Measurements from ENCODE around the gene TSPAN31. TPM values are rescaled to one million over a fixed set of nuclear protein-coding genes. Genes with fewer than 3 reads are reported as not detected.

TSPAN31 gene
- total and polyA plus RNA-seq, 9 of the 15 experiments (the other 6 are each of a cell fraction or from before 2014, with no cell fraction given): 11.3 to 26.4 (median 14.3) TPM

DNA sequence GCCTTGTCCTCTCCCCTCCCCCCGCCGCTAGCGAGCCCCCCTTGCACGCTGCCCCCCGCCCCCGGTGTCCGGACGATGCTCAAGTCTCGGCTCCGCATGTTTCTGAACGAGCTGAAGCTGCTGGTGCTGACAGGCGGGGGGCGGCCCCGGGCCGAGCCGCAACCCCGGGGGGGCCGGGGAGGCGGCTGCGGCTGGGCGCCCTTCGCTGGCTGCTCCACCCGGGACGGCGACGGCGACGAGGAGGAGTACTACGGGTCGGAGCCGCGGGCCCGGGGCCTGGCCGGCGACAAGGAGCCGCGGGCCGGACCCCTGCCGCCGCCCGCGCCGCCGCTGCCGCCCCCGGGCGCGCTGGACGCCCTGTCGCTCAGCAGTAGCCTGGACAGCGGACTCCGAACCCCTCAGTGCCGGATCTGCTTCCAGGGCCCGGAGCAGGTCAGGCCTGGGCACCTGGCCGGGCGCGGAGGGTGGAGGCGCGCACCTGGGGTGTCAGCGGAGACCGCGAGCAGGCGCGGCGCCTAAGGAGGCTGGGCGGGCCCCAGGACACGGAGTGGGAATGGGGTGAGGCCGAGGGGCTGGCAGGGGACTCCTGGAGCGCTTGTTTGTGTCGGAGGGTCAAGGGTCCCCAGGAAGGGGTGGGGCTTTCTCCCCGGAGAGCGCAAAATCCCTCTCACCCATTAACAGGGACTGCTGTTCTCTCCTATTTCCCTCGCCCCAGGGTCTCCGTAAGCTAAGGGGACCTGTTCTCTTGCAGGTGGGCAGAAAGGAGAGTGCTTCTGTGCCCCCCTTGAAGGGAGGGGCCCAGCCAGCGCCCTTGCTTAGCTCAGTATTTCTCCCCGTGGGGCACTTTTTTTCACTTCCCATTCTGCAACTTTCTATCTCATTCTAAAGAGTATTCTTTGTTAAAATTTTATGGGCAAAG lies 10.9 kb downstream of the TSPAN31 start (continued):
- TF ChIP-seq, protein P1, sequence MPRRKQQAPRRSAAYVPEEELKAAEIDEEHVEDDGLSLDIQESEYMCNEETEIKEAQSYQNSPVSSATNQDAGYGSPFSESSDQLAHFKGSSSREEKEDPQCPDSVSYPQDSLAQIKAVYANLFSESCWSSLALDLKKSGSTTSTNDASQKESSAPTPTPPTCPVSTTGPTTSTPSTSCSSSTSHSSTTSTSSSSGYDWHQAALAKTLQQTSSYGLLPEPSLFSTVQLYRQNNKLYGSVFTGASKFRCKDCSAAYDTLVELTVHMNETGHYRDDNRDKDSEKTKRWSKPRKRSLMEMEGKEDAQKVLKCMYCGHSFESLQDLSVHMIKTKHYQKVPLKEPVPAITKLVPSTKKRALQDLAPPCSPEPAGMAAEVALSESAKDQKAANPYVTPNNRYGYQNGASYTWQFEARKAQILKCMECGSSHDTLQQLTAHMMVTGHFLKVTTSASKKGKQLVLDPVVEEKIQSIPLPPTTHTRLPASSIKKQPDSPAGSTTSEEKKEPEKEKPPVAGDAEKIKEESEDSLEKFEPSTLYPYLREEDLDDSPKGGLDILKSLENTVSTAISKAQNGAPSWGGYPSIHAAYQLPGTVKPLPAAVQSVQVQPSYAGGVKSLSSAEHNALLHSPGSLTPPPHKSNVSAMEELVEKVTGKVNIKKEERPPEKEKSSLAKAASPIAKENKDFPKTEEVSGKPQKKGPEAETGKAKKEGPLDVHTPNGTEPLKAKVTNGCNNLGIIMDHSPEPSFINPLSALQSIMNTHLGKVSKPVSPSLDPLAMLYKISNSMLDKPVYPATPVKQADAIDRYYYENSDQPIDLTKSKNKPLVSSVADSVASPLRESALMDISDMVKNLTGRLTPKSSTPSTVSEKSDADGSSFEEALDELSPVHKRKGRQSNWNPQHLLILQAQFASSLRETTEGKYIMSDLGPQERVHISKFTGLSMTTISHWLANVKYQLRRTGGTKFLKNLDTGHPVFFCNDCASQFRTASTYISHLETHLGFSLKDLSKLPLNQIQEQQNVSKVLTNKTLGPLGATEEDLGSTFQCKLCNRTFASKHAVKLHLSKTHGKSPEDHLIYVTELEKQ (CRISPR knock-in tag; IDR thresholded peaks at IDR 0.05): no peak
- TF ChIP-seq, protein P2, sequence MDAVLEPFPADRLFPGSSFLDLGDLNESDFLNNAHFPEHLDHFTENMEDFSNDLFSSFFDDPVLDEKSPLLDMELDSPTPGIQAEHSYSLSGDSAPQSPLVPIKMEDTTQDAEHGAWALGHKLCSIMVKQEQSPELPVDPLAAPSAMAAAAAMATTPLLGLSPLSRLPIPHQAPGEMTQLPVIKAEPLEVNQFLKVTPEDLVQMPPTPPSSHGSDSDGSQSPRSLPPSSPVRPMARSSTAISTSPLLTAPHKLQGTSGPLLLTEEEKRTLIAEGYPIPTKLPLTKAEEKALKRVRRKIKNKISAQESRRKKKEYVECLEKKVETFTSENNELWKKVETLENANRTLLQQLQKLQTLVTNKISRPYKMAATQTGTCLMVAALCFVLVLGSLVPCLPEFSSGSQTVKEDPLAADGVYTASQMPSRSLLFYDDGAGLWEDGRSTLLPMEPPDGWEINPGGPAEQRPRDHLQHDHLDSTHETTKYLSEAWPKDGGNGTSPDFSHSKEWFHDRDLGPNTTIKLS (IDR thresholded peaks at IDR 0.05; ENCODE audit: borderline replicate concordance, low read depth): no peak
- TF ChIP-seq ZNF324 (CRISPR knock-in tag; IDR thresholded peaks at IDR 0.05) (no peak), GATA2 (CRISPR knock-in tag; IDR thresholded peaks at IDR 0.05) (no peak), RBM34 (IDR thresholded peaks at IDR 0.05; ENCODE audit: borderline replicate concordance, insufficient read depth, low read length) (no peak), PHTF2 (CRISPR knock-in tag; IDR thresholded peaks at IDR 0.05) (no peak), RFX1 (IDR thresholded peaks at IDR 0.05) (no peak), SREBF2 (CRISPR knock-in tag; IDR thresholded peaks at IDR 0.05) (no peak), POLR2G (IDR thresholded peaks at IDR 0.05; ENCODE audit: low read depth, low read length) (peak; percentile 26; the same call in 1 of the 2 replicates), ZFP30 (CRISPR knock-in tag; IDR thresholded peaks at IDR 0.05; ENCODE audit: borderline replicate concordance) (no peak), NR2C2 (CRISPR knock-in tag; IDR thresholded peaks at IDR 0.05) (no peak), NR2C2 (tag; IDR thresholded peaks at IDR 0.05) (peak; percentile 45; the same call in 1 of the 2 replicates), TAF7 (tag; IDR thresholded peaks at IDR 0.05) (no peak), ZNF274 (IDR thresholded peaks at IDR 0.05; ENCODE audit: borderline replicate concordance, low read depth, low read length) (no peak), NCOR1 (IDR thresholded peaks at IDR 0.05) (no peak), POLR3G (IDR thresholded peaks at IDR 0.05; ENCODE audit: extremely low read depth, insufficient read length, insufficient replicate concordance) (no peak), EGR1 (conservative IDR thresholded peaks at IDR 0.05) (no peak), TRIM28 (IDR thresholded peaks at IDR 0.05) (no peak)
- TF ChIP-seq, protein P3, sequence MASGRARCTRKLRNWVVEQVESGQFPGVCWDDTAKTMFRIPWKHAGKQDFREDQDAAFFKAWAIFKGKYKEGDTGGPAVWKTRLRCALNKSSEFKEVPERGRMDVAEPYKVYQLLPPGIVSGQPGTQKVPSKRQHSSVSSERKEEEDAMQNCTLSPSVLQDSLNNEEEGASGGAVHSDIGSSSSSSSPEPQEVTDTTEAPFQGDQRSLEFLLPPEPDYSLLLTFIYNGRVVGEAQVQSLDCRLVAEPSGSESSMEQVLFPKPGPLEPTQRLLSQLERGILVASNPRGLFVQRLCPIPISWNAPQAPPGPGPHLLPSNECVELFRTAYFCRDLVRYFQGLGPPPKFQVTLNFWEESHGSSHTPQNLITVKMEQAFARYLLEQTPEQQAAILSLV (tag; IDR thresholded peaks at IDR 0.05): no peak
- TF ChIP-seq, protein P4, sequence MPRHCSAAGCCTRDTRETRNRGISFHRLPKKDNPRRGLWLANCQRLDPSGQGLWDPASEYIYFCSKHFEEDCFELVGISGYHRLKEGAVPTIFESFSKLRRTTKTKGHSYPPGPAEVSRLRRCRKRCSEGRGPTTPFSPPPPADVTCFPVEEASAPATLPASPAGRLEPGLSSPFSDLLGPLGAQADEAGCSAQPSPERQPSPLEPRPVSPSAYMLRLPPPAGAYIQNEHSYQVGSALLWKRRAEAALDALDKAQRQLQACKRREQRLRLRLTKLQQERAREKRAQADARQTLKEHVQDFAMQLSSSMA (CRISPR knock-in tag; IDR thresholded peaks at IDR 0.05): no peak

Measured in K562 (cell line).